Measurements from ENCODE around the gene NLRP4. TPM values are rescaled to one million over a fixed set of nuclear protein-coding genes. Genes with fewer than 3 reads are reported as not detected.

The NLRP4 gene
- total RNA-seq (2022; extraction: Qiagen RNA extraction; ENCODE audit: low read depth) = not detected in 5 replicates

GRCh38 chr19:55836340-55836739 lies at the start of gene NLRP4:
NLRP4 (plus strand) TSS chr19:55836540; CDS start chr19:55852081, 15,541 bp downstream.

GRCh38 chr19:55831846-55832245 lies 4.5 kb upstream of the NLRP4 start, which contains the start of gene NLRP11:
NLRP11 (minus strand) TSS chr19:55831999; CDS start chr19:55818174, 13,825 bp downstream.

Other genes starting within 250 kb of the NLRP4 start
- 17.5 to 25.7 TPM (median 24.4 TPM) in 5 replicates for gene FIZ1, start 237.0 kb upstream of the NLRP4 start, total RNA-seq (2022; extraction: Qiagen RNA extraction; ENCODE audit: low read depth)
- 5.5 to 21.0 TPM (median 18.9 TPM) in 5 replicates for gene ZNF524, start 236.3 kb upstream of the NLRP4 start, total RNA-seq (2022; extraction: Qiagen RNA extraction; ENCODE audit: low read depth)
- gene ZNF865, start 230.9 kb upstream of the NLRP4 start, total RNA-seq (2022; extraction: Qiagen RNA extraction; ENCODE audit: low read depth) = 5.4 to 14.2 TPM (median 13.0 TPM) in 5 replicates
- 4.2 to 6.8 TPM (median 6.3 TPM) in 5 replicates for gene ZNF784, start 212.0 kb upstream of the NLRP4 start, total RNA-seq (2022; extraction: Qiagen RNA extraction; ENCODE audit: low read depth)
- gene ZNF580, start 195.5 kb upstream of the NLRP4 start, total RNA-seq (2022; extraction: Qiagen RNA extraction; ENCODE audit: low read depth) = 28.5 to 56.8 TPM (median 53.1 TPM) in 5 replicates
- gene ZNF581, start 192.9 kb upstream of the NLRP4 start, total RNA-seq (2022; extraction: Qiagen RNA extraction; ENCODE audit: low read depth) = 30.4 to 50.5 TPM (median 46.8 TPM) in 5 replicates
- 12.8 to 19.3 TPM (median 18.8 TPM) in 5 replicates for gene CCDC106, start 188.3 kb upstream of the NLRP4 start, total RNA-seq (2022; extraction: Qiagen RNA extraction; ENCODE audit: low read depth)
- gene U2AF2, start 181.5 kb upstream of the NLRP4 start, total RNA-seq (2022; extraction: Qiagen RNA extraction; ENCODE audit: low read depth) = 185 to 322 TPM (median 309 TPM) in 5 replicates
- gene EPN1, start 161.3 kb upstream of the NLRP4 start, total RNA-seq (2022; extraction: Qiagen RNA extraction; ENCODE audit: low read depth) = 96.1 to 229 TPM (median 208 TPM) in 5 replicates
- gene NLRP9, start 98.1 kb upstream of the NLRP4 start, total RNA-seq (2022; extraction: Qiagen RNA extraction; ENCODE audit: low read depth) = not detected in 5 replicates
- 0.28 to 1.1 TPM (median 0.51 TPM) in 4 of 5 replicates, not detected in the other for gene RFPL4A, start 77.4 kb upstream of the NLRP4 start, total RNA-seq (2022; extraction: Qiagen RNA extraction; ENCODE audit: low read depth)
- gene RFPL4AL1, start 67.4 kb upstream of the NLRP4 start, total RNA-seq (2022; extraction: Qiagen RNA extraction; ENCODE audit: low read depth) = not detected in 5 replicates
- gene NLRP11, start 4.5 kb upstream of the NLRP4 start, total RNA-seq (2022; extraction: Qiagen RNA extraction; ENCODE audit: low read depth) = 0.05 to 0.06 TPM in 2 of 5 replicates, not detected in the others
- not detected in 5 replicates for gene NLRP13, start 95.8 kb downstream of the NLRP4 start, total RNA-seq (2022; extraction: Qiagen RNA extraction; ENCODE audit: low read depth)
- gene NLRP8, start 111.3 kb downstream of the NLRP4 start, total RNA-seq (2022; extraction: Qiagen RNA extraction; ENCODE audit: low read depth) = not detected in 5 replicates
- gene NLRP5, start 150.2 kb downstream of the NLRP4 start, total RNA-seq (2022; extraction: Qiagen RNA extraction; ENCODE audit: low read depth) = not detected in 5 replicates